HEK293 (cell line): ENCODE results near the gene BRD3OS.

Experiments
- CTCF ChIA-PET: fragments of 350-600 bp; formaldehyde crosslinking; extraction: SDS; loops from one replicate; lab custom pipeline; 2021; ENCODE audit warnings: antibody characterized with exemption; lab: Yijun Ruan, JAX
- POLR2A ChIA-PET: fragments of 300-600 bp; formaldehyde crosslinking; extraction: SDS; loops from one replicate; lab custom pipeline; 2020; ENCODE audit warnings: antibody characterized with exemption, inconsistent platforms; lab: Yijun Ruan, JAX
- H3K27ac ChIP-seq: fragments of 200-500 bp; sonication (Bioruptor generic); 2 replicates; pipeline ENCODE4 v1.5.1; 2014; ENCODE audit warnings: low read depth, low read length, control low read depth, inconsistent platforms; ENCODE audit errors: extremely low read depth
- H3K36me3 ChIP-seq, 2 experiments: fragments of 200-500 bp in 1 of 2; sonication (Bioruptor generic) in 1 of 2; 1 replicate in 1 of 2; 2 replicates in 1 of 2; pipeline ENCODE4 v1.5.1; 2014 to 2017; ENCODE audit warnings: inconsistent platforms in 2 of 2, low read length in 2 of 2; ENCODE audit not compliant: control insufficient read depth in 2 of 2, insufficient read depth in 1 of 2
- H3K4me1 ChIP-seq: fragments of 200-500 bp; sonication (Bioruptor generic); 2 replicates; pipeline ENCODE4 v1.5.1; 2014; ENCODE audit warnings: mild to moderate bottlenecking, low read length, inconsistent platforms; ENCODE audit not compliant: control insufficient read depth, insufficient read depth
- H3K4me3 ChIP-seq: 2 replicates; pipeline ENCODE4 v1.5.1; 2011; ENCODE audit warnings: low read depth, mild to moderate bottlenecking, control low read depth, low read length, moderate library complexity
- H3K9me3 ChIP-seq: fragments of 200-500 bp; sonication (Bioruptor generic); 2 replicates; pipeline ENCODE4 v1.5.1; 2014; ENCODE audit warnings: low read depth, low read length, inconsistent platforms; ENCODE audit not compliant: control insufficient read depth, insufficient read depth
- CTCF ChIP-seq: fragments of 450-650 bp; formaldehyde crosslinking; IDR thresholded peaks from 2 replicates; pipeline ENCODE4 v1.5.1; 2016; ENCODE audit warnings: missing biosample characterization, missing genetic modification characterization
- EGR2 ChIP-seq: fragments of 450-650 bp; formaldehyde crosslinking; IDR thresholded peaks from 2 replicates; pipeline ENCODE4 v1.5.1; 2016; ENCODE audit warnings: low read depth, missing biosample characterization, missing genetic modification characterization
- GLIS1 ChIP-seq: fragments of 450-650 bp; formaldehyde crosslinking; IDR thresholded peaks from 2 replicates; pipeline ENCODE4 v1.5.1; 2016; ENCODE audit warnings: missing biosample characterization, missing genetic modification characterization
- GLIS2 ChIP-seq: fragments of 450-650 bp; formaldehyde crosslinking; IDR thresholded peaks from 2 replicates; pipeline ENCODE4 v1.5.1; 2016; ENCODE audit warnings: missing biosample characterization, missing genetic modification characterization
- HOXD13 ChIP-seq: sonication (generic); formaldehyde crosslinking; IDR thresholded peaks from 2 replicates; pipeline ENCODE4 v1.8.0; 2022; ENCODE audit warnings: missing genetic modification reagents, borderline replicate concordance
- IKZF3 ChIP-seq: fragments of 450-650 bp; IDR thresholded peaks from 2 replicates; pipeline ENCODE4 v1.5.0; 2018; ENCODE audit warnings: missing biosample characterization, mild to moderate bottlenecking, missing genetic modification characterization, moderate library complexity
- KLF1 ChIP-seq: fragments of 450-650 bp; formaldehyde crosslinking; IDR thresholded peaks from 2 replicates; pipeline ENCODE4 v1.5.1; 2016; ENCODE audit warnings: missing biosample characterization, missing genetic modification characterization
- KLF10 ChIP-seq: fragments of 450-650 bp; IDR thresholded peaks from 2 replicates; pipeline ENCODE4 v1.5.1; 2018; ENCODE audit warnings: missing biosample characterization, mild to moderate bottlenecking, missing genetic modification characterization
- KLF9 ChIP-seq: fragments of 450-650 bp; formaldehyde crosslinking; IDR thresholded peaks from 2 replicates; pipeline ENCODE4 v1.5.1; 2016; ENCODE audit warnings: missing biosample characterization, missing genetic modification characterization, low read depth
- REPIN1 ChIP-seq: fragments of 450-650 bp; formaldehyde crosslinking; IDR thresholded peaks from 2 replicates; pipeline ENCODE4 v1.5.1; 2017; ENCODE audit warnings: missing biosample characterization, missing genetic modification characterization, low read depth
- SP3 ChIP-seq: fragments of 450-650 bp; formaldehyde crosslinking; IDR thresholded peaks from 2 replicates; pipeline ENCODE4 v1.5.1; 2016; ENCODE audit warnings: missing biosample characterization, missing genetic modification characterization
- ZBTB10 ChIP-seq: fragments of 450-650 bp; formaldehyde crosslinking; IDR thresholded peaks from 2 replicates; pipeline ENCODE4 v1.5.1; 2016; ENCODE audit warnings: missing biosample characterization, missing genetic modification characterization
- ZBTB26 ChIP-seq: fragments of 450-650 bp; formaldehyde crosslinking; optimal IDR thresholded peaks from 2 replicates; pipeline ENCODE3; 2016; ENCODE audit warnings: missing biosample characterization, mild to moderate bottlenecking, missing genetic modification characterization
- ZBTB44 ChIP-seq: fragments of 450-650 bp; IDR thresholded peaks from 2 replicates; pipeline ENCODE4 v1.5.1; 2018; ENCODE audit warnings: missing biosample characterization, mild to moderate bottlenecking, missing genetic modification characterization
- ZBTB48 ChIP-seq: fragments of 450-650 bp; formaldehyde crosslinking; IDR thresholded peaks from 2 replicates; pipeline ENCODE4 v1.5.1; 2016; ENCODE audit warnings: missing biosample characterization, missing genetic modification characterization
- ZBTB6 ChIP-seq: fragments of 450-650 bp; formaldehyde crosslinking; IDR thresholded peaks from 2 replicates; pipeline ENCODE4 v1.5.1; 2017; ENCODE audit warnings: missing biosample characterization, missing genetic modification characterization
- ZBTB8A ChIP-seq: fragments of 450-650 bp; formaldehyde crosslinking; IDR thresholded peaks from 2 replicates; pipeline ENCODE4 v1.5.1; 2016; ENCODE audit warnings: missing biosample characterization, missing genetic modification characterization
- ZNF112 ChIP-seq: fragments of 450-650 bp; formaldehyde crosslinking; IDR thresholded peaks from 2 replicates; pipeline ENCODE4 v1.5.0; 2017; ENCODE audit warnings: missing biosample characterization, missing genetic modification characterization
- ZNF211 ChIP-seq: fragments of 450-650 bp; formaldehyde crosslinking; IDR thresholded peaks from 2 replicates; pipeline ENCODE4 v1.5.1; 2016; ENCODE audit warnings: low read depth, missing biosample characterization, missing genetic modification characterization
- ZNF280C ChIP-seq: fragments of 450-650 bp; formaldehyde crosslinking; IDR thresholded peaks from 2 replicates; pipeline ENCODE4 v1.5.1; 2016; ENCODE audit warnings: missing biosample characterization, missing genetic modification characterization
- ZNF473 ChIP-seq: fragments of 450-650 bp; formaldehyde crosslinking; IDR thresholded peaks from 2 replicates; pipeline ENCODE4 v1.5.1; 2017; ENCODE audit warnings: missing biosample characterization, missing genetic modification characterization
- ZNF561 ChIP-seq: fragments of 450-650 bp; IDR thresholded peaks from 2 replicates; pipeline ENCODE4 v1.5.1; 2018; ENCODE audit warnings: missing biosample characterization, missing genetic modification characterization, borderline replicate concordance
- ZNF660 ChIP-seq: fragments of 450-650 bp; IDR thresholded peaks from 2 replicates; pipeline ENCODE4 v1.5.1; 2018; ENCODE audit warnings: missing biosample characterization, mild to moderate bottlenecking, missing genetic modification characterization
- ZNF707 ChIP-seq: fragments of 450-650 bp; formaldehyde crosslinking; IDR thresholded peaks from 2 replicates; pipeline ENCODE4 v1.5.1; 2016; ENCODE audit warnings: missing biosample characterization, missing genetic modification characterization
- ZNF747 ChIP-seq: fragments of 450-650 bp; formaldehyde crosslinking; IDR thresholded peaks from 2 replicates; pipeline ENCODE4 v1.5.1; 2016; ENCODE audit warnings: missing biosample characterization, missing genetic modification characterization
- ZSCAN30 ChIP-seq: fragments of 450-650 bp; IDR thresholded peaks from 2 replicates; pipeline ENCODE4 v1.5.1; 2018; ENCODE audit warnings: missing biosample characterization, mild to moderate bottlenecking, missing genetic modification characterization, moderate library complexity

BRD3OS gene

GRCh38 chr9:134067904-134068743, 42.8 kb downstream of the BRD3OS start, which contains the start of gene BRD3:
TSS of gene BRD3 (minus strand) at chr9:134068026. CDS start at chr9:134053477, 14,549 bp downstream.
- CTCF ChIA-PET, result interaction anchor here (0.7 kb wide), 1 partner anchor 286 kb away, joined by 3 read pairs; no protein-coding TSS in a partner anchor
- POLR2A ChIA-PET, result interaction anchor here (0.6 to 0.9 kb wide), 2 partner anchors 68 to 171 kb away, joined by 3 to 5 read pairs; partner anchors contain the start of gene WDR5
- peaks cover 0 to 4% of the 10 kb centered on the region in 2 experiments; a peak in 2 of 3 replicates for H3K36me3 ChIP-seq
- peak within 1 kb of the TSS; percentile 92 for H3K27ac ChIP-seq
- no peaks in the 10 kb centered on the region for H3K9me3 ChIP-seq
- no peaks in the 10 kb centered on the region for H3K4me1 ChIP-seq
- peak within 1 kb of the TSS; percentile 76 for H3K4me3 ChIP-seq
- TF ChIP-seq SP3 (tag by site-specific recombination) (peak; percentile 58), ZBTB6 (tag by site-specific recombination) (peak; percentile 86; the same call in 1 of the 2 replicates), ZBTB10 (tag by site-specific recombination) (0 out of 2 replicates have a peak, but pooled peaks have one; percentile 64), REPIN1 (tag by site-specific recombination) (no peak), ZBTB8A (tag by site-specific recombination) (peak; percentile 32; the same call in 1 of the 2 replicates), HOXD13 (CRISPR knock-in tag) (no peak), EGR2 (tag by site-specific recombination) (no peak), ZNF561 (tag by site-specific recombination) (peak; percentile 91; the same call in 1 of the 2 replicates), ZBTB44 (0 out of 2 replicates have a peak, but pooled peaks have one; percentile 14), KLF10 (tag by site-specific recombination) (peak; percentile 79), ZNF660 (tag by site-specific recombination) (peak; percentile 49; the same call in 1 of the 2 replicates), GLIS1 (tag by site-specific recombination) (no peak), ZSCAN30 (tag by site-specific recombination) (peak; percentile 59; the same call in 1 of the 2 replicates), KLF9 (tag by site-specific recombination) (0 out of 2 replicates have a peak, but pooled peaks have one; percentile 6), IKZF3 (tag by site-specific recombination) (peak; percentile 46), ZNF112 (no peak), ZNF707 (tag by site-specific recombination) (no peak), ZNF280C (tag by site-specific recombination) (no peak), KLF1 (tag by site-specific recombination) (0 out of 2 replicates have a peak, but pooled peaks have one; percentile 6), ZNF747 (no peak), ZBTB48 (tag by site-specific recombination) (0 out of 2 replicates have a peak, but pooled peaks have one; percentile 15), ZNF473 (tag by site-specific recombination) (no peak), GLIS2 (tag by site-specific recombination) (peak; percentile 49), ZBTB26 (tag by site-specific recombination) (peak; percentile 51), ZNF211 (tag by site-specific recombination) (no peak), CTCF (tag by site-specific recombination) (no peak; the same call in 1 of the 2 replicates)
